Measurements from ENCODE around the gene UPF1.

DNA sequence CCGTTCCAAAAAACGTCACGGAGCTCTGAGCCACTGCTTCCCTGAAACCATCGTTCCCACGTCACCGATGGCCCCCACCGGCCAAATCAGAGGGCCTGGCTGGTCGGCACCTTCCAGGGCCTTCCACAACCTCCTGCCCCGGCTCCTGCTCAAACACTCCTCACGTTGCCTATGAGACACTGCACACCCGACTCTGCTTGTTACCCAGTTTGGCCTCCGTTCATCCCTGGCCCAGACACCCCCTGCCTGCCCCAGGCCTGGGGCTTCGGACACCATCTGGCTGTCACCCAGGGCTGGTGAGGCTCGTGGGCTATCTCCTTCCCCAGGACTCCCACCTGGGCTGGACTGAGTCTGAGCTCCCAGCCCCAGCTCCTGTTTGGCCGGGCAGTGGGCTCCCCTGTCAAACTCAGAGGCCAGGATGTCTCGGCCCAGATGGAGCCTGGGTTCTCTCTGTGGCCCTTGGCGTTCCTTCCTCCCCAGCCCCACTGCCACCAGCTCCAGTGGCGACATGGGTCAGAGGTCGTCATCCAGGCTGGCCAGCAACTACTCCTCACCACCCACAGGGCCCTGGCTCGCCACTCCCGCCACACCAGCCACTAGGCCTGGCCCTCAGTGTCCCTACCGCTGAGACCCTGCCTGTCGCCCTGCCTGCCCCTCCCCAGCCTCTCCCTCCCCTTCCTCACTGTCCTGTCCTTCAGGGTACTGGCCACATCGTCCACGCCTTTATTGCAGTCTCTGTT is 46.5 kb downstream of the UPF1 start:
- no peak for TF ChIP-seq EZH2 (optimal IDR thresholded peaks at IDR 0.05; ENCODE audit: low read depth, low read length)
- TF ChIP-seq, protein P1, sequence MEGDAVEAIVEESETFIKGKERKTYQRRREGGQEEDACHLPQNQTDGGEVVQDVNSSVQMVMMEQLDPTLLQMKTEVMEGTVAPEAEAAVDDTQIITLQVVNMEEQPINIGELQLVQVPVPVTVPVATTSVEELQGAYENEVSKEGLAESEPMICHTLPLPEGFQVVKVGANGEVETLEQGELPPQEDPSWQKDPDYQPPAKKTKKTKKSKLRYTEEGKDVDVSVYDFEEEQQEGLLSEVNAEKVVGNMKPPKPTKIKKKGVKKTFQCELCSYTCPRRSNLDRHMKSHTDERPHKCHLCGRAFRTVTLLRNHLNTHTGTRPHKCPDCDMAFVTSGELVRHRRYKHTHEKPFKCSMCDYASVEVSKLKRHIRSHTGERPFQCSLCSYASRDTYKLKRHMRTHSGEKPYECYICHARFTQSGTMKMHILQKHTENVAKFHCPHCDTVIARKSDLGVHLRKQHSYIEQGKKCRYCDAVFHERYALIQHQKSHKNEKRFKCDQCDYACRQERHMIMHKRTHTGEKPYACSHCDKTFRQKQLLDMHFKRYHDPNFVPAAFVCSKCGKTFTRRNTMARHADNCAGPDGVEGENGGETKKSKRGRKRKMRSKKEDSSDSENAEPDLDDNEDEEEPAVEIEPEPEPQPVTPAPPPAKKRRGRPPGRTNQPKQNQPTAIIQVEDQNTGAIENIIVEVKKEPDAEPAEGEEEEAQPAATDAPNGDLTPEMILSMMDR (IDR thresholded peaks at IDR 0.05; ENCODE audit: low read length) = no peak
